K562 (cell line): ENCODE data around the gene POLR1H. TPM values are rescaled to one million over a fixed set of nuclear protein-coding genes. Genes with fewer than 3 reads are reported as not detected.

ENCODE experiments used
- ASH1L ChIP-seq: fragments of 450-650 bp; IDR thresholded peaks from 2 replicates; pipeline ENCODE4 v1.6.1; 2018; ENCODE audit warnings: borderline replicate concordance, mild to moderate bottlenecking, low read depth; ENCODE audit not compliant: partially characterized antibody
- CREB3L1 ChIP-seq: fragments of 450-650 bp; IDR thresholded peaks from 2 replicates; pipeline ENCODE4 v1.6.1; 2014; ENCODE audit warnings: low read depth, mild to moderate bottlenecking, moderate library complexity, borderline replicate concordance
- CUX1 ChIP-seq: fragments of 200-800 bp; sonication (Bioruptor generic); IDR thresholded peaks from 2 replicates; pipeline ENCODE4 v1.6.1; 2016; ENCODE audit warnings: missing genetic modification characterization, missing compliant biosample characterization
- ELF1 ChIP-seq: fragments of 200-800 bp; sonication (Bioruptor generic); IDR thresholded peaks from 2 replicates; pipeline ENCODE4 v1.6.1; 2016; ENCODE audit warnings: missing genetic modification characterization, missing compliant biosample characterization
- FOXJ2 ChIP-seq: fragments of 200-800 bp; sonication (Bioruptor generic); IDR thresholded peaks from 2 replicates; pipeline ENCODE4 v1.6.1; 2016; ENCODE audit warnings: missing genetic modification characterization, missing compliant biosample characterization
- GABPA ChIP-seq: fragments of 200-800 bp; sonication (Bioruptor generic); conservative IDR thresholded peaks from 2 replicates; pipeline ENCODE4 v1.6.1; 2016; ENCODE audit warnings: low read depth, missing genetic modification characterization, missing compliant biosample characterization
- HEY1 ChIP-seq: fragments of 250-450 bp; sonication (Bioruptor Pico); IDR thresholded peaks from 2 replicates; pipeline ENCODE4 v1.5.0; 2020; ENCODE audit warnings: mild to moderate bottlenecking, moderate library complexity, borderline replicate concordance
- HMGN3 ChIP-seq: IDR thresholded peaks from 2 replicates; pipeline ENCODE4 v1.6.1; 2011; ENCODE audit warnings: borderline replicate concordance, low read depth, mild to moderate bottlenecking, mixed read lengths, low read length; ENCODE audit not compliant: insufficient read length; ENCODE audit errors: extremely low read depth
- KHSRP ChIP-seq: fragments of 450-650 bp; IDR thresholded peaks from 2 replicates; pipeline ENCODE4 v1.6.1; 2017
- MCM2 ChIP-seq: fragments of 450-650 bp; IDR thresholded peaks from 2 replicates; pipeline ENCODE4 v1.6.1; 2017; ENCODE audit warnings: low read depth, mild to moderate bottlenecking
- MEIS2 ChIP-seq: fragments of 450-650 bp; IDR thresholded peaks from 2 replicates; pipeline ENCODE4 v1.6.1; 2014; ENCODE audit warnings: mild to moderate bottlenecking; ENCODE audit not compliant: partially characterized antibody
- MXI1 ChIP-seq: IDR thresholded peaks from 2 replicates; pipeline ENCODE4 v1.6.1; 2011; ENCODE audit warnings: low read depth, mild to moderate bottlenecking, improper control_type of control experiment, low read length
- NFIC ChIP-seq: fragments of 450-650 bp; IDR thresholded peaks from 2 replicates; pipeline ENCODE4 v1.6.1; 2017; ENCODE audit warnings: mild to moderate bottlenecking, inconsistent platforms
- PRMT5 ChIP-seq: sonication (generic); formaldehyde crosslinking; IDR thresholded peaks from 2 replicates; pipeline ENCODE4 v1.5.0; 2020; ENCODE audit warnings: missing genetic modification reagents
- SP2 ChIP-seq: IDR thresholded peaks from 2 replicates; pipeline ENCODE4 v1.6.1; 2011; ENCODE audit warnings: mild to moderate bottlenecking, low read depth, low read length, moderate library complexity; ENCODE audit not compliant: poor library complexity, severe bottlenecking; ENCODE audit errors: extremely low read depth
- TAF1 ChIP-seq: IDR thresholded peaks from 2 replicates; pipeline ENCODE4 v1.6.1; 2011; ENCODE audit warnings: mild to moderate bottlenecking, low read length, moderate library complexity; ENCODE audit not compliant: insufficient read depth, control insufficient read depth, severe bottlenecking; ENCODE audit errors: extremely low read depth
- TAL1 ChIP-seq: fragments of 450-650 bp; IDR thresholded peaks from 2 replicates; pipeline ENCODE4 v1.6.1; 2016; ENCODE audit warnings: mild to moderate bottlenecking
- XRCC4 ChIP-seq: IDR thresholded peaks from one replicate; pipeline ENCODE4 v1.6.1; 2011; ENCODE audit not compliant: insufficient read depth, insufficient read length; ENCODE audit errors: extremely low read depth
- ZFP1 ChIP-seq: fragments of 450-650 bp; formaldehyde crosslinking; IDR thresholded peaks from 2 replicates; pipeline ENCODE4 v1.4.0; 2020; ENCODE audit warnings: mild to moderate bottlenecking, mixed read lengths
- ZNF274 ChIP-seq: IDR thresholded peaks from 2 replicates; pipeline ENCODE4 v1.6.1; 2011; ENCODE audit warnings: low read depth, mild to moderate bottlenecking, low read length, moderate library complexity, borderline replicate concordance
- ZNF445 ChIP-seq: fragments of 250-450 bp; sonication (Bioruptor Pico); IDR thresholded peaks from 2 replicates; pipeline ENCODE4 v1.4.0; 2020; ENCODE audit warnings: low read depth, mild to moderate bottlenecking, moderate library complexity
- ZNF77 ChIP-seq: fragments of 250-450 bp; sonication (Bioruptor Pico); IDR thresholded peaks from 2 replicates; pipeline ENCODE4 v1.5.0; 2020
- polyA plus RNA-seq, 8 experiments: library from polyadenylated mRNA; depleted of rRNA in 4 of 8; stranded (reverse) in 5 of 8; unstranded in 3 of 8; fragments of >200 nt; fragmentation: Nextera tagmentation in 2 of 8; fragmentation: Illumina TruSeq in 1 of 8; extraction: Ambion mirVana in 2 of 8; extraction: Trizol in 1 of 8; gene quantifications; 2 replicates each; pipeline versions ENCODE4 v1.2.1 to v1.2.3, GENCODE V29; 2011 to 2014; ENCODE audit warnings: inconsistent platforms in 1 of 8, missing spikeins in 1 of 8
- total RNA-seq, 7 experiments: library from RNA; depleted of rRNA in 6 of 7; stranded (reverse); fragments of >200 nt in 6 of 7; fragmentation: Illumina TruSeq in 2 of 7; extraction: Trizol in 2 of 7; gene quantifications; 2 replicates each; pipeline versions ENCODE4 v1.2.1 to v1.2.3, GENCODE V29; 2011 to 2021; ENCODE audit warnings: low replicate concordance in 1 of 7

POLR1H gene
- total and polyA plus RNA-seq, 9 of the 15 experiments (the other 6 are each of a cell fraction or from before 2014, with no cell fraction given), result 92.2 to 333 (median 143) TPM

- TF ChIP-seq ZNF445 (CRISPR knock-in tag) (0 out of 2 replicates have a peak, but pooled peaks have one; percentile 19), CUX1 (CRISPR knock-in tag) (no peak), NFIC (peak; percentile 58), TAF1 (peak; percentile 98), PRMT5 (CRISPR knock-in tag) (no peak), ZNF77 (no peak), GABPA (tag) (peak; percentile 58), ZFP1 (CRISPR knock-in tag) (no peak), MXI1 (no peak; the same call in 1 of the 2 replicates), FOXJ2 (tag) (peak; percentile 71; the same call in 1 of the 2 replicates), XRCC4 (no peak), MCM2 (no peak), ZNF274 (no peak), SP2 (peak; percentile 100), CREB3L1 (peak; percentile 90; the same call in 1 of the 2 replicates), HMGN3 (peak; percentile 82), ASH1L (no peak), MEIS2 (peak; percentile 16), ELF1 (tag) (peak; percentile 33), KHSRP (peak; percentile 97), HEY1 (CRISPR knock-in tag) (no peak), TAL1 (no peak)
Measured at GRCh38 chr6:30061092-30061857, at the start of gene POLR1H (continued).
